ENCODE results near the gene ACTC1. TPM values are rescaled to one million over a fixed set of nuclear protein-coding genes. Genes with fewer than 3 reads are reported as not detected.

ACTC1 gene
- total and polyA plus RNA-seq, 2 experiments from 2014 or later, result 26.2 to 35.9 TPM

DNA sequence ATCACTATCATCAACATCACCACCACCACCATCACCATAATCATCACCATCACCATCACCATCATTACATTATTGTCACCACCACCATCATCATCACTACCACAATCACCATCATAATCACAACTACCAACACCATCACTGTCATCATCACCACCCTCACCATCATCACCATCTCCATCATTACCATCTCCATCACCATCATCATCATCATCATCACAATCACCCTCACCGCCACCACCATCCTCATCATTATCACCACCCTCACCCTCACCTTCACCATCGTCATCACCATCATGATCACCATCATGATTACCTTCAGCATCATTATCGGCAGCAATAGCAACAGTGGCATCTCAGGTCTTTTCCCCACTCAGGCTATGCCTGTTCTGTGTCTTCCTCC is 42.9 kb upstream of the ACTC1 start (continued):
- TF ChIP-seq, protein P1, sequence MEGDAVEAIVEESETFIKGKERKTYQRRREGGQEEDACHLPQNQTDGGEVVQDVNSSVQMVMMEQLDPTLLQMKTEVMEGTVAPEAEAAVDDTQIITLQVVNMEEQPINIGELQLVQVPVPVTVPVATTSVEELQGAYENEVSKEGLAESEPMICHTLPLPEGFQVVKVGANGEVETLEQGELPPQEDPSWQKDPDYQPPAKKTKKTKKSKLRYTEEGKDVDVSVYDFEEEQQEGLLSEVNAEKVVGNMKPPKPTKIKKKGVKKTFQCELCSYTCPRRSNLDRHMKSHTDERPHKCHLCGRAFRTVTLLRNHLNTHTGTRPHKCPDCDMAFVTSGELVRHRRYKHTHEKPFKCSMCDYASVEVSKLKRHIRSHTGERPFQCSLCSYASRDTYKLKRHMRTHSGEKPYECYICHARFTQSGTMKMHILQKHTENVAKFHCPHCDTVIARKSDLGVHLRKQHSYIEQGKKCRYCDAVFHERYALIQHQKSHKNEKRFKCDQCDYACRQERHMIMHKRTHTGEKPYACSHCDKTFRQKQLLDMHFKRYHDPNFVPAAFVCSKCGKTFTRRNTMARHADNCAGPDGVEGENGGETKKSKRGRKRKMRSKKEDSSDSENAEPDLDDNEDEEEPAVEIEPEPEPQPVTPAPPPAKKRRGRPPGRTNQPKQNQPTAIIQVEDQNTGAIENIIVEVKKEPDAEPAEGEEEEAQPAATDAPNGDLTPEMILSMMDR (conservative IDR thresholded peaks at IDR 0.05; ENCODE audit: low read depth in 2 of 2), result no peak
- TF ChIP-seq, protein P2, sequence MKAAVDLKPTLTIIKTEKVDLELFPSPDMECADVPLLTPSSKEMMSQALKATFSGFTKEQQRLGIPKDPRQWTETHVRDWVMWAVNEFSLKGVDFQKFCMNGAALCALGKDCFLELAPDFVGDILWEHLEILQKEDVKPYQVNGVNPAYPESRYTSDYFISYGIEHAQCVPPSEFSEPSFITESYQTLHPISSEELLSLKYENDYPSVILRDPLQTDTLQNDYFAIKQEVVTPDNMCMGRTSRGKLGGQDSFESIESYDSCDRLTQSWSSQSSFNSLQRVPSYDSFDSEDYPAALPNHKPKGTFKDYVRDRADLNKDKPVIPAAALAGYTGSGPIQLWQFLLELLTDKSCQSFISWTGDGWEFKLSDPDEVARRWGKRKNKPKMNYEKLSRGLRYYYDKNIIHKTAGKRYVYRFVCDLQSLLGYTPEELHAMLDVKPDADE (IDR thresholded peaks at IDR 0.05), result no peak
- TF ChIP-seq POLR2AphosphoS5 (IDR thresholded peaks at IDR 0.05; ENCODE audit: low read depth), result no peak
- no peak for TF ChIP-seq EZH2 (IDR thresholded peaks at IDR 0.05; ENCODE audit: low read depth, unreplicated experiment)
- no peak for TF ChIP-seq JUNB (IDR thresholded peaks at IDR 0.05; ENCODE audit: unreplicated experiment)
- no peak for TF ChIP-seq STAT1 (IDR thresholded peaks at IDR 0.05; ENCODE audit: unreplicated experiment)
- no peak for TF ChIP-seq ZNF331 (CRISPR knock-in tag; IDR thresholded peaks at IDR 0.05; ENCODE audit: low read depth)

DNA sequence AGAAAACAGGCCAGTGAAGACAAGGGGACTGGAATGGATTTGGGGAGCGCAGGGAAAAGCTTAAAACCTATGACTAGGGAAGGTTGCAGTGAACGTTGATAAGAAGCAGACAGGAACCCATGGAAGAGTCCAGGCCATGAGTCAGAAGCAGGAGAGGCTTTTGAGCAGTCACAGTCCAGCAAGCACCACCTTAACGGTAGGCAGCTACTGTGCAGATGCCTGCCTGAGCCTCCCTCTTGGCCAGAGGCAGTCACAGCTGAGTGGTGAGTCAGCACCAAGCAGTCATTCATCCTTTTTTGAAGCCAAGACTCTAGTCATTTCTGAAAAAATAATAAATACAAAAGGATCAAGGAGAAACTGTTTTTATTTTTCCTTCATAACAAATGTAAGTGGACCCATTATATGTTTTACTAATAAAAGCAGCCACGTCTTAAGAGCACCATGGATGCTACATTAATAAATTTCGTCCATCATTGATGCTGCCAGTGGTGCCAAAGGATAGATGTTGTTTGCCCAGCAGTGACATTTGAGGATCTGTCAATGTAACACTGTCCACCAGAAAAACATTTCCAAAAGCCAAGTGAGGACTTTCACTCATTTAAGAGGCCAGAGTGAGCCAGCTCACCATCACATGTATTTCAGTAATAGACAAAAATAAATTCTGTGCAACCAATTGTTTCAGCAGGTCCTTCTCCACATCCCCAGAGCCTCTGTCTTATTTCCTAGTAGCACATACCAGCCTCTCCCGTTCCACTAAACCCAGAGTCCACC is 42.1 kb upstream of the ACTC1 start:
- Mint-ChIP-seq H3K36me3 (ENCODE audit: low read depth) (no peaks in the 10 kb centered on the region), H3K4me3 (no peak overlapping the region), H3K27ac (no peak overlapping the region), H3K27me3 (ENCODE audit: insufficient read depth, low read depth, poor library complexity) (peaks cover 2% of the 10 kb centered on the region), H3K4me1 (peaks cover 2% of the 10 kb centered on the region; the same call in 1 of the 3 replicates), H3K9me3 (0 out of 3 replicates have a peak, but pooled peaks cover 3% of the 10 kb centered on the region)
- Histone ChIP-seq H3K4me3 (no peak overlapping the region), H3K79me2 (replicated peaks; ENCODE audit: insufficient read depth) (no peaks in the 10 kb centered on the region), H2AFZ (no peak overlapping the region), H3K36me3 (ENCODE audit: insufficient read depth) (no peaks in the 10 kb centered on the region), H3K4me2 (no peak overlapping the region), H4K20me1 (replicated peaks; ENCODE audit: insufficient read depth) (no peaks in the 10 kb centered on the region), H3K27ac (ENCODE audit: low read depth) (no peak overlapping the region), H3K9me2 (ENCODE audit: insufficient read depth) (peaks cover 11% of the 10 kb centered on the region; the same call in 1 of the 2 replicates), H3K27me3 (ENCODE audit: insufficient read depth) (no peaks in the 10 kb centered on the region), H3F3A (replicated peaks; ENCODE audit: low read depth) (no peaks in the 10 kb centered on the region), H3K4me1 (ENCODE audit: insufficient read depth) (no peaks in the 10 kb centered on the region)
- no peak for DNase-seq (ENCODE audit: low spot score)
- ATAC-seq, result no peak
- TF ChIP-seq, protein P2 (IDR thresholded peaks at IDR 0.05), result no peak
